ENCODE measurements around the gene RRAGC. TPM values are rescaled to one million over a fixed set of nuclear protein-coding genes. Genes with fewer than 3 reads are reported as not detected.
"Not testable (repeated sequence)": the region's sequence is repeated elsewhere in the genome, so short reads cannot be mapped to it uniquely, and the experiment has no call there.

RRAGC gene
- total RNA-seq, 2 donors from 2014 or later, result 14.7 to 30.6 TPM

DNA sequence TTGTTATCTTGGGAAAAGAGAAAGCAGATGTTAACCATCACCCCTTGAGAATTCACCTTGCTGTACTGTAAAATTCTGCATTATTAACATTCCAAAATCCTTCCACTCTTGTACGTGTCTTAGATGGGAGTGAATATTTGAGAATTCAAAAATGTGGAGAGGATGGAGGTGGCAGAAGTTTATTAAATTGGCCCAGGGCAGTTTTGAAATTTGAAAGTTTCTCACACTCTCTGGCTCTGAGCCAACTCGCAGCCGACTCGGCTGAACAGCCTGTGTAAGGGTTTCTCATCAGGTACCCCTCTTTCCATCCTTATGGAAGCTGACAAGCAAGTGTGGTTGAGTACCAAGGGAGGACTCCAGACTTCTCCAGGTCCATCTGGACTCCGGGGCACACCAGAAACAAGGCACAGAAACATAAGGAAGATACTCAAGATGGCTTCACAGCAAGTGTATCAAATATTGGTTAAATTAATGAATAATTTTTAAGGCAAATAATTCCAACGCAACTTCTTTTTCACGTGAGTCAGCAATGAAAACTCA, 45.1 kb downstream of the RRAGC start:
- Histone ChIP-seq H3K4me3 (no peak overlapping the region), H3K4me1 (peaks cover 16% of the 10 kb centered on the region), H3K9me3 (no peaks in the 10 kb centered on the region), H3K27ac (no peak overlapping the region), H3K27me3 (peaks cover 31% of the 10 kb centered on the region), H3K36me3 (no peaks in the 10 kb centered on the region), H3K9ac (ENCODE audit: low read depth in 2 of 2, low read length in 2 of 2) (no peak overlapping the region)
- TF ChIP-seq, protein P1, sequence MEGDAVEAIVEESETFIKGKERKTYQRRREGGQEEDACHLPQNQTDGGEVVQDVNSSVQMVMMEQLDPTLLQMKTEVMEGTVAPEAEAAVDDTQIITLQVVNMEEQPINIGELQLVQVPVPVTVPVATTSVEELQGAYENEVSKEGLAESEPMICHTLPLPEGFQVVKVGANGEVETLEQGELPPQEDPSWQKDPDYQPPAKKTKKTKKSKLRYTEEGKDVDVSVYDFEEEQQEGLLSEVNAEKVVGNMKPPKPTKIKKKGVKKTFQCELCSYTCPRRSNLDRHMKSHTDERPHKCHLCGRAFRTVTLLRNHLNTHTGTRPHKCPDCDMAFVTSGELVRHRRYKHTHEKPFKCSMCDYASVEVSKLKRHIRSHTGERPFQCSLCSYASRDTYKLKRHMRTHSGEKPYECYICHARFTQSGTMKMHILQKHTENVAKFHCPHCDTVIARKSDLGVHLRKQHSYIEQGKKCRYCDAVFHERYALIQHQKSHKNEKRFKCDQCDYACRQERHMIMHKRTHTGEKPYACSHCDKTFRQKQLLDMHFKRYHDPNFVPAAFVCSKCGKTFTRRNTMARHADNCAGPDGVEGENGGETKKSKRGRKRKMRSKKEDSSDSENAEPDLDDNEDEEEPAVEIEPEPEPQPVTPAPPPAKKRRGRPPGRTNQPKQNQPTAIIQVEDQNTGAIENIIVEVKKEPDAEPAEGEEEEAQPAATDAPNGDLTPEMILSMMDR (IDR thresholded peaks at IDR 0.05), result no peak
- no peak for DNase-seq
- intact Hi-C loops (cut with DNase I), result no loop called here

DNA sequence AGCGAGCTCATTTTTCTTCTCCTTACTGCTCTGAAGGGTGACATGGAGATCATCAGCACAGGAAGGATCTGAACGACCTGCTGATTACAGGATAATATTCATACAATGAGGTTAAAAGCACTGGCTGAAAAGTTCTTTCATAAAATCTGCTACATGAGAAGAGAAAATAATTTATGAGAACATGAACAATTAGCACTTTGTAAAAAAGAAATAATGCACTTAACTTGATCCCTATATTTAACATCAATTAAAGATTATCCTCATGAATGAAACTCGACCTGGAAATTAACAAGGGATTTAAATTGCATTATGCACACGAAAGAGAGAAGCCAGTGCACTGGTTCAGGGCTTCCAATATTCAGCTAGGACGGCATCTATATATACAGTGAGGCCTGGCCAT, 46.6 kb downstream of the RRAGC start:
- Histone ChIP-seq H3K4me3 (no peak overlapping the region), H3K4me1 (peaks cover 2% of the 10 kb centered on the region), H3K9ac (ENCODE audit: low read depth in 2 of 2, low read length in 2 of 2) (no peak overlapping the region), H3K9me3 (no peaks in the 10 kb centered on the region), H3K27ac (no peak overlapping the region), H3K27me3 (peaks cover 26% of the 10 kb centered on the region), H3K36me3 (no peaks in the 10 kb centered on the region)
- TF ChIP-seq, protein P1 (IDR thresholded peaks at IDR 0.05), result no peak
- DNase-seq, result no peak
- intact Hi-C loops (cut with DNase I), result no loop called here

DNA sequence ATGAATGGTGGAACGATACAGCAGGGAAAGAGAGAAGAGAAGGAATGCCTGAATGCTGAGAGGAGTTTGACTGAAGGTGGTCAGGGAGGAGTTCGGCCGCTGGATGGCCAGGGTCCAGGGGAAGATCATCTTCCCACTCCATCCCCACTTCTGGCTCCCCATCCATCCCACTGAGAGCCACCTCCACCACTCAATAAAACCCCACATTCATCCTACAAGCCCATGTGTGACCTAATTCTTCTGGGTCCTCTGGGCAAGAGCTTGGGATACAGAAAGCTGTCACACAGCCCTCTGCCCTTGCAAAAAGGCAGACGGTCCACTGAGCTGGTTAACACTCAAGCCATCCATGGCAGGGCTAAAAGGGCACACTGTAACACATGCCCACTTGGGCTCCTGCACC, 48.1 kb downstream of the RRAGC start:
- H3K4me3 ChIP-seq; H3K27ac ChIP-seq; H3K9ac ChIP-seq (ENCODE audit: low read depth in 2 of 2, low read length in 2 of 2); intact Hi-C loops (cut with DNase I); H3K4me1 ChIP-seq; H3K36me3 ChIP-seq; H3K9me3 ChIP-seq; DNase-seq: not testable (repeated sequence)
- H3K27me3 ChIP-seq, result peaks cover 11% of the 10 kb centered on the region

DNA sequence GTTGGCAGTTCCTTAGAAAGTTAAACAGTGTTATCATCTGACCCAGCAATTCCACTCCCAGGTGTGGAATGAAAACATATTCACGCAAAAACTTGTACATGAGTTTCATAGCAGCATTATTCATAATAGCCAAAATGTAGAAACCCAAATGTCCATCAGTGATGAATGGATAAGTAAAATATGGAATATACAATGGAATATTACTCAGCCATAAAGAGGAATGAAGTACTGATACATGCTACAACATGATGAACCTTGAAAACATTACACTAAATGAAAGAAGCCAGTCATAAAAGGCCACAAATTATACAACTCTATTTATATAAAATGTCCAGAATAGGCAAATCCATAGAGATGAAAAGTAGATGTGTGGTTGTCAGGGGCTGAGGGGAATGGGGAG, 53.5 kb downstream of the RRAGC start:
- peaks cover 33% of the 10 kb centered on the region for H3K27me3 ChIP-seq

DNA sequence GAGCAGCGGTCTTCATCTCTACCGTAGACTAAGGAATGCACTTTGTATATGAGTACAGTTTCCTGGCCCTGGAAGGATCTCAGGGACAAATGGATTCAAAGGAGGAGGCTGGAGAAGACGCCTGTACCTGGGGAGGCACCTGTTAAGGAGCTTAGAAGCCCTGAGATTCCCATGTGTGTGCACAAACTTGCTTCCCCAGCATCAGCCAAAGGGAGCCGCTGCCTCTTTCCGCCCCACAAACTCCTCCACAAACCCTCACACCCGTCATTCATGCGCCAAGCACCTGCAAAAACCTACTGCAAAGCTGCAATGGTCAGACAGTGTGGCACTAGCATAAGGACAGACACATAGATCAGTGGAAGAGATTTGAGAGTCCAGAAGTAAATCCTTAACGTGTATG, 54.5 kb downstream of the RRAGC start:
- intact Hi-C loops (cut with DNase I), result no loop called here

More for the DNA sequence above, 53.5 kb downstream of the RRAGC start:
- H3K9me3 ChIP-seq, result no peaks in the 10 kb centered on the region
- TF ChIP-seq, protein P1 (IDR thresholded peaks at IDR 0.05), result no peak
- no peak for DNase-seq
- no peaks in the 10 kb centered on the region for H3K36me3 ChIP-seq
- H3K4me1 ChIP-seq, result no peaks in the 10 kb centered on the region
- intact Hi-C loops (cut with DNase I), result no loop called here
- H3K9ac ChIP-seq (ENCODE audit: low read depth in 2 of 2, low read length in 2 of 2), result no peak overlapping the region
- H3K4me3 ChIP-seq, result no peak overlapping the region
- H3K27ac ChIP-seq, result no peak overlapping the region

More for the DNA sequence above, 54.5 kb downstream of the RRAGC start:
- Histone ChIP-seq H3K9ac (ENCODE audit: low read depth in 2 of 2, low read length in 2 of 2) (no peak overlapping the region), H3K4me1 (no peaks in the 10 kb centered on the region), H3K9me3 (no peaks in the 10 kb centered on the region), H3K4me3 (no peak overlapping the region), H3K27me3 (peaks cover 33% of the 10 kb centered on the region), H3K27ac (no peak overlapping the region), H3K36me3 (no peaks in the 10 kb centered on the region)
- TF ChIP-seq, protein P1 (IDR thresholded peaks at IDR 0.05), result no peak
- no peak for DNase-seq

Data from colonic mucosa (tissue), 4 donors.